Activated CD4-positive, alpha-beta T cell treated with anti-CD3 and anti-CD28 coated beads, Interleukin-2, amount 50 U/mL, for 24 hours (primary cell): ENCODE data around the gene SCUBE1.

Experiments
- DNase-seq, 2 donors: peaks; one replicate each; pipeline ENCODE4 v3.0.0-alpha.2; 2020; ENCODE audit warnings: low read depth in 1 of 2, low spot score in 1 of 2

The SCUBE1 gene

DNA sequence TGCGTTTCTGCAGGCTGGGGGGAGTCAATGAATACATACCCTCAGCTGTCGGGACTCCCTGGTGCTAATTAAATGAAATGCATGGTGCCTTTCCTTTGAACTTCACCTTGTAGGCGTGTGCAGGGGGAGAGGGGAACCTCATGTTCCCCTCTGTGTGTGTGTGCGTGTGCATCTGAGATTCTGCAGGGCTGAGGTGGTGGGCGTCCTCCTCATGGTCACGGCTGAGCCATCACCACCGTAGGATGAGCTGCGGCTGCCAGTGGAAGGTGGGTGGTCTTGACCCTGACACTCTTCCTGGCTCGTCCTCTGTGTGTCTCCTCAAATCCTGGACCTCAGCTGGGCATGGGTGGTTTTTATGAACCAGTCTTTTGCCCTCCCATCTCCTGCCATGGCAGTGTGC, 103.2 kb downstream of the SCUBE1 start:
- DNase-seq: no peak

DNA sequence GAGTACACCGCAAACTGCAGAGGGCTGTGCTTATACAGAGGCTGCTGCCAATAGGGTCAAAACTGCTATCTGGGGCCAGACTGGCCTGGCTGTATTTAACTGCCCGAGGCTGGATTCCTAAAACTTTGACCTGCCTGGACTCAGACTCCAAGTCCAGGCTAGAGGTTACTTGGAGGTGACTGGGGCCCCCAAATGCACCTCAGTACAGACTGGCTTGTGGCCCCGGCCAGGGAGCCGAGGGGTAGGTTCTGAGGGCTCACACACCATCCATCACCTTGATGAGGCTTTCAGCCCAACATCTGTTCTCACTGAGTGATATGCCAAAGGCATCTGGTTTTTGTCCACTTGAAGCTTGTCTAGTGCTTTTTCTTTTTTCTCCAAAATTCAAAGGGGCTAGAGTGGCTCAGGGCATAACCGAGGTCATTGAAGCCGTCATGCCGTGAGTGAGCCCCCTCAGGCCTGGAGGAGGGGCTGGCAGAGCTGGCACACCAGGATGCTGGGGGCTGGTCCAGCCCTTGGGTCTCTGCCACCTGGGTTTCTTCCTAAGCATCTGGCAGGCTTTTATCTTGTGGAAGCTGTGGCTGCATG, 103.9 kb downstream of the SCUBE1 start:
- DNase-seq: no peak

GRCh38 chr22:43238526-43239006, 104.6 kb downstream of the SCUBE1 start:
- DNase-seq: no peak

DNA sequence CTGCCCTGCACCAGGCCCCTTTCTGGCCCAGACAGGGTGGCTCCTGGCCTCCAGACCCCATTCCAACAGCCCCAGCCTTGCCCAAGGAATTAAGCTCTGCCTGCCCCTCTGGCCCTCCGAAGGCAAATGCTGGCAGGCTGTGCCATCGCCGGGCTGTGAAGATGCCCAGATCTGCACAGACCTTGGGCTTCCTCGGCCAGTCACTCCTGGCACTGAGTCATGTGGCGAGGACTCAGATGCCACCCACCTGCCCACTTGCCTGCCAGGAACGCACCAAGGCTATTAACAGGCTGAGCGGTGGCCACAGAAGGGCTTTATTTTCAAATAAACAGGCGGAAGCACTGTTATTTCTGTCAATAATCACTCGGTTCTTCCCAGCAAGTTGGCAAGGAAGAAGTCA, 105.9 kb downstream of the SCUBE1 start:
- no peak for DNase-seq

DNA sequence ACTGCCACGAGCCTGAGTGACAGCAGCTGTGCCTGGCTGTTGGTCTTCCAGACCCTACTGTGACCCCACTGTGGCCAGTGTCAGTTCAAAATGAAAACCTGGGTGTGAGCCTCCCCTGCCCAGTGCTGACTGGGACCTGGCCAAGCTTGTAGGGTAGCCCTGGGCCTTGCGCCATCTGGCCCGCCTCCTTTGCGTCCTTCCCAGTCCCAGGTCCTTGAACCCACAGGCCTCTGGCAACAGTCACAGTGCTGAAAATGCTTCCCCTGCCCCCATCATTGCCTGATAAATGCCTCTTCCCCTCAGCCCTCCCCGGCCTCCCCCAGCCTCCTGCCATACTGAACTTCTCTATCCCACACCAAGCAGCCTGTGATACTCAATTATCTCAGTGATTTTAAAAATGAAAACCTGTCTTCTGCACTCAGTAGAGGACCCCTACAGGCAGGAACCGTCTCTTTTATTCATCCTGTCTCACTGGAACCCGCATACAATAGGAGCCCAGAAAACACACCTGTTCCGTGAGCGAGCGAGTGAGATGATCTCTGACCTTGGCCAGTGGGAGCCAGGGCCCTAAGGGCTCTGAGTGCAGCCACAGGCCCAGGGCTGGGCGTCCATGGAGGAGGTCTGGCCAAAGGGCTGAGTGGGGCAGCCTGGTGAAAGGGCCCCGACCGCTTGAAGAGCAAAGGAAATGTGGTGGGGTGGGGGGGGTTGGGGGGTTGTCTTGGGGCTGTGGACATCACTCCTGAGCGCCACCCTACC, 106.6 kb downstream of the SCUBE1 start:
- DNase-seq: no peak

- no peak for DNase-seq
Measured at GRCh38 chr22:43235445-43236409, 107.4 kb downstream of the SCUBE1 start.

- DNase-seq: no peak
Measured at GRCh38 chr22:43234264-43234988, 108.7 kb downstream of the SCUBE1 start.

GRCh38 chr22:43233529-43233928, 109.6 kb downstream of the SCUBE1 start:
- DNase-seq: no peak

GRCh38 chr22:43232445-43232844, 110.7 kb downstream of the SCUBE1 start:
- DNase-seq: no peak

GRCh38 chr22:43231724-43232034, 111.5 kb downstream of the SCUBE1 start:
- DNase-seq: no peak

GRCh38 chr22:43230971-43231723, 112.0 kb downstream of the SCUBE1 start:
- peak; percentile 35 to 62 for DNase-seq

DNA sequence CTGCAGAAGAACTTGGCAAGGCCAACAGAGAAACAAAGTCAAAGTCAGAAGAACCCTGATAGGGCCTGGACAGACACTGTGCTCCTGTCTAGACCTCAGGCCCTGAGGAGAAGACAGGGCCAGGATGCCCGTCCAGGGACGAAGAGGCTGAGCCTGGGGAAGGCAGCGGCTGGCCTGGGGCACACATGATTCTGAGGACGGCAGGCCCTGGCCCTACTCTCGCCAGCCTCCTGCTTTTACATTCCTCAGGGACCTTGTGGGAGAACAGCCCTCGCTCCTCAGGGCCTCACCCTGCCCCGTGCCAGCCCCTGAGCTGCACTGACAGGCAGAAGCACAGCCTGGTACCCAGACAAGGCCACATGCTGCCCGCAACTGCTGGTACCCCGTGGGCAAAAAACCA, 112.6 kb downstream of the SCUBE1 start:
- DNase-seq: no peak

DNA sequence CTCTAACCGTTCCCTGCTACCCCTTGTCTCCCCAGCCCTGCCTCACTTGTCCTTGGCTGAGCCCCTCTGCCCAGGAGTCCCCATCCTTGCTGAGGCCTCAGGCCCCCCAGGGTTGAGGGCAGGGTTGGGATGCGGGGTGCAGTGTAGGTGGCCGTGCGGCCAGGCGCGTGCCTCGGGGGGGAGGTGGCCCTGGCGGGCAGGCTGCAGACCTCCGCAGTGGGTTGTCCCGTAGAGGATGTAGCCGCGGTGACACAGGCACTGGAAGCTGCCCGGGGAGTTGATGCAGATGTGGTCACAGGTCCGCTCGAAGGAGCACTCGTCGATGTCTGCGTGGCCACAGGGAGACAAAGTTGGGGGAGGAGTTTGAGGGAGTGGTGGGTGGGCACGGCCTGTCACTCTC, 114.3 kb downstream of the SCUBE1 start:
- DNase-seq: no peak

- DNase-seq: no peak
Measured at GRCh38 chr22:43228330-43228729, 114.8 kb downstream of the SCUBE1 start.

- no peak for DNase-seq
Measured at GRCh38 chr22:43227239-43227630, 115.9 kb downstream of the SCUBE1 start.

GRCh38 chr22:43226377-43227238, 116.6 kb downstream of the SCUBE1 start:
- DNase-seq: no peak

GRCh38 chr22:43225609-43226008, 117.6 kb downstream of the SCUBE1 start:
- DNase-seq: no peak

DNA sequence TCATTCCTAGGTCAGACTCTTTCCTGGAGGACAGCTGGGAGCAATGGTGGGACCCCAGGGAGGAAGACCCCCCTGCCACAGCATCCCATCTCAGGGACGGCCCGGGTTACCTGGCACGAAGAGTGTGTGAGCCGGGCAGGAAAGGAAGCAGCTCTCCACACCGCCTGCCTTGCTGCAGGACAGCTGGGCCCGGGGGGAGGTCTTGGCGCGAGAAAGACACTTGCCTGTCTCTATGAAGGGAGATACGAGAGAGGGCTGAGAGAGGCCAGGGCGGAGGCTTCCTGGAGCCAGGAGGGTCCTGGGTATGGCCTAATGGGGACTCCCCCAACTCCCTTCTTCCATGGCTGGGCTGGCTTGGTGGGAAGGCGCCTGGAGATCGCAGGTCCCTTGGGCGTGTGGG, 120.2 kb downstream of the SCUBE1 start:
- no peak for DNase-seq

DNA sequence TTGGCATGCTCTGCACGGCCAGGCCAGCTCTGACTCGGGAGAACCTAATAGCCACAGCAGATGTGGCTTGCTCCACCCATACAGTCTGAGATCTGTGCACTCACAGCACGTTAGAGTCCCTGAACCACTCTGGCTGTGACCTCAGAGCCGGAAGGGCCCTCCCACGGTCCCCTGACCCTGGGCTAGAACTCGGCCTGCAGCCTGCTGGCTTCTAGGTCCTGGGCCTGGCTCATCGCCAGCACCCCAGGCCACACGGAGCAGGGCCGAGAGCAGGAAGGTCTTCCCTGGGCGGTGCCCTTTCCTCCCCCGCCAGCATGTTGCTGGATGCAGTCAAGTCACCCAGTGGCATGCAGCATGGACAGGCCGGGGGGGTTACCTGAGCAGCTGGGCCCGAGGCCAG, 120.9 kb downstream of the SCUBE1 start:
- no peak for DNase-seq
